PFSK-1 (cell line): ENCODE results near the gene PTGIS.

Experiments used
- FOXP2 ChIP-seq: optimal IDR thresholded peaks from 2 replicates; pipeline ENCODE3; 2011; ENCODE audit warnings: borderline replicate concordance, control low read depth, inconsistent platforms; ENCODE audit not compliant: insufficient read depth; ENCODE audit errors: extremely low read length, extremely low read depth
- POLR2AphosphoS5 ChIP-seq: IDR thresholded peaks from 2 replicates; pipeline ENCODE4 v1.6.1; 2012; ENCODE audit warnings: low read depth, mild to moderate bottlenecking, control low read depth, low read length, moderate library complexity
- SIN3A ChIP-seq: IDR thresholded peaks from 2 replicates; pipeline ENCODE4 v1.6.1; 2012; ENCODE audit warnings: mild to moderate bottlenecking, low read length, moderate library complexity, borderline replicate concordance; ENCODE audit not compliant: insufficient read depth
- TAF1 ChIP-seq: IDR thresholded peaks from 2 replicates; pipeline ENCODE4 v1.6.1; 2012; ENCODE audit warnings: low read length, control low read depth, borderline replicate concordance; ENCODE audit not compliant: insufficient read depth
- TF ChIP-seq, protein P1 (sequence below), 2 experiments: IDR thresholded peaks; 2 replicates each; pipeline versions ENCODE4 v1.6.1 to v1.8.0; 2011 to 2012; ENCODE audit warnings: low read depth in 2 of 2, low read length in 2 of 2, control low read depth in 1 of 2, inconsistent platforms in 1 of 2, mild to moderate bottlenecking in 1 of 2, moderate library complexity in 1 of 2; ENCODE audit not compliant: insufficient read depth in 1 of 2

The PTGIS gene

DNA sequence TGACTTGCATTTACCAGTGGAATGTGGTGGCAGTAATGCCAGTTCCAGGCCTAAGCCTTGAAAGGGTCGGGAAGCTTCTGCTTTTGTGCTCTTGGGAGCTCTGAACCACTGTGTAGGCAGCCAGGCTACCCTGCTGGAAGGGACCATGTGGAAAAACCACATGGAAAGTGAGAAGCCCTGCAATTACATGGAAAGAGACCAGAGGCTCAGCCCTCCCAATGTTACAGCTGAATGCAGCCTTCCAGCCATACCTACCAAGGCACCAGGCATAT lies 70.6 kb downstream of the PTGIS start:
- TF ChIP-seq FOXP2 (no peak), TAF1 (no peak), POLR2AphosphoS5 (no peak), SIN3A (no peak)
- TF ChIP-seq, protein P1, sequence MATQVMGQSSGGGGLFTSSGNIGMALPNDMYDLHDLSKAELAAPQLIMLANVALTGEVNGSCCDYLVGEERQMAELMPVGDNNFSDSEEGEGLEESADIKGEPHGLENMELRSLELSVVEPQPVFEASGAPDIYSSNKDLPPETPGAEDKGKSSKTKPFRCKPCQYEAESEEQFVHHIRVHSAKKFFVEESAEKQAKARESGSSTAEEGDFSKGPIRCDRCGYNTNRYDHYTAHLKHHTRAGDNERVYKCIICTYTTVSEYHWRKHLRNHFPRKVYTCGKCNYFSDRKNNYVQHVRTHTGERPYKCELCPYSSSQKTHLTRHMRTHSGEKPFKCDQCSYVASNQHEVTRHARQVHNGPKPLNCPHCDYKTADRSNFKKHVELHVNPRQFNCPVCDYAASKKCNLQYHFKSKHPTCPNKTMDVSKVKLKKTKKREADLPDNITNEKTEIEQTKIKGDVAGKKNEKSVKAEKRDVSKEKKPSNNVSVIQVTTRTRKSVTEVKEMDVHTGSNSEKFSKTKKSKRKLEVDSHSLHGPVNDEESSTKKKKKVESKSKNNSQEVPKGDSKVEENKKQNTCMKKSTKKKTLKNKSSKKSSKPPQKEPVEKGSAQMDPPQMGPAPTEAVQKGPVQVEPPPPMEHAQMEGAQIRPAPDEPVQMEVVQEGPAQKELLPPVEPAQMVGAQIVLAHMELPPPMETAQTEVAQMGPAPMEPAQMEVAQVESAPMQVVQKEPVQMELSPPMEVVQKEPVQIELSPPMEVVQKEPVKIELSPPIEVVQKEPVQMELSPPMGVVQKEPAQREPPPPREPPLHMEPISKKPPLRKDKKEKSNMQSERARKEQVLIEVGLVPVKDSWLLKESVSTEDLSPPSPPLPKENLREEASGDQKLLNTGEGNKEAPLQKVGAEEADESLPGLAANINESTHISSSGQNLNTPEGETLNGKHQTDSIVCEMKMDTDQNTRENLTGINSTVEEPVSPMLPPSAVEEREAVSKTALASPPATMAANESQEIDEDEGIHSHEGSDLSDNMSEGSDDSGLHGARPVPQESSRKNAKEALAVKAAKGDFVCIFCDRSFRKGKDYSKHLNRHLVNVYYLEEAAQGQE (IDR thresholded peaks at IDR 0.05; ENCODE audit: insufficient read depth in 1 of 2, low read depth in 2 of 2, low read length in 2 of 2), result no peak

DNA sequence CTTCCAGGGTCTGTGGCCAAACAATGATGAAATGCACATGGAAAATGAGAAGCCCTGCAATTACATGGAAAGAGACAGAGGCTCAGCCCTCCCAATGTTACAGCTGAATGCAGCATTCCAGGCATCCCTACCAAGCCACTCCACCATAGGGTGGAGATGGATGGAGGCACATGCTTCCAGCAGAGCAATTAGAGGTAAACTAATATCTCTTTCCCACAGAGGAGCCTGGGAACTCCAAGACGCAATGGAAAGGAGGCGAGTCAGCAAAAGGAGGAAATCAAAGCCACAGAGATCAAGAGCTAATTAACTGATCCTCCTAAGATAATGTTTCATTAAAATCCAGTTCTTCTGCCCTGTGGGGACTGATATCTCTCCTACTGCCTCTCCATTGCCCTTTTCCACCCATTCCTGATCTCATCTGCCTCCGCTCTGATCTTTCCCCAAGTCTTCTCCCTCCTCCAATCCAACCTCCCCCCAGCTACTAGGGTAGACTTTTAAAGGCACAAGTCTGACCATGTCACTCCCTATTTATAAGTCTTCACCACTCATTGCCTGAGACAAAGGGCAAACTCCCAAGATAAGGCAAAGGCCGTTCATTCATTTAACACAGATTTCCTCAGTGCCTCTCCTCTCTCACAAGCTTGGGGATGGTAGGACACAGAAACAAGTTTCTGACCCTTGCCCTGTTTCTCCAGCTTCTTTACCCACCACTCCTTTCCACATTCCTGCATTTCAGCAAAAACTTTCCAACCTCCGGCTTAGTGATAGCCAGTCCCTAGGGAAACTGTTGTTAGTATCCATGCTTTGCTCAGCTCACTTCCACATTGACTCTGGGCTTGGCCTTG lies 71.2 kb downstream of the PTGIS start:
- TF ChIP-seq TAF1 (no peak), POLR2AphosphoS5 (no peak), SIN3A (no peak), FOXP2 (no peak)
- TF ChIP-seq, protein P1 (IDR thresholded peaks at IDR 0.05; ENCODE audit: insufficient read depth in 1 of 2, low read depth in 2 of 2, low read length in 2 of 2), result no peak

DNA sequence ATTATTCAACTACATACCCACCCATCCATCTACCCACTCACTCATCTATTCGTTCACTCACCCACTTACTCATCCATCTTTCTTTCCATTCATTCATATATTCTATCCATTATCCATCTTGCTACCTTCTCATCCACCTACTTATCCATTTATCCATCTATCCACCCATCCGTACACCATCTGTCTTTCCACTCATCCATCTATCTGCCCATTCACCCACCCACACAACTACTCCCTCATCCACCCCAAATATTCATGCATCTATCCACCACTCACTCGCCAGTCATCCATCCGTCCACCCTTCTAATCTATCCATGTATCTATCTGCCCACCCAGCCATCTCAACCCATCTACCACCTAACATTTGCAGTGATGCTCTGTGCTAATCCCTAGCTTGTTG lies 71.9 kb downstream of the PTGIS start:
- no peak for TF ChIP-seq POLR2AphosphoS5
- TF ChIP-seq TAF1, result no peak
- TF ChIP-seq, protein P1 (IDR thresholded peaks at IDR 0.05; ENCODE audit: insufficient read depth in 1 of 2, low read depth in 2 of 2, low read length in 2 of 2), result no peak
- no peak for TF ChIP-seq FOXP2
- TF ChIP-seq SIN3A, result no peak

DNA sequence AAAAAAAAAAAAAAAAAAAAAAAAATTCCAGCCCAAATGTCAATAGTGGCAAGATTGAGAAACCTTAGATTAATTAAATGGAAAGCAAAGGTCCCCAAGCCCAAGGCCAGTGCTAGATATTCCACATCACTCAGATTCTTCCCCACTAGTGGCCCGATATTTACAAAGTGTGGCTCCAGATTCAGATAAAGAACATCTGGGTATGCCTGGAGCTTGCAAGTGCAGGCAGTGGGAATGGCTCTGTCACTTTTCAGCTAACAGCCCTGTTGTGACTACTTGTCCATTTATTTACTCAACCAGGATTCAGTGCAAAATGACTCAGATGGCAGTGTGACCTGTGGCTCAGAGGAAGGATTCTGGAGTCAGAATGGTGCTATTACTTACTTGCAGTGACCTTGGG lies 77.2 kb downstream of the PTGIS start:
- TF ChIP-seq TAF1 (no peak), POLR2AphosphoS5 (no peak), SIN3A (no peak), FOXP2 (no peak)
- TF ChIP-seq, protein P1 (IDR thresholded peaks at IDR 0.05; ENCODE audit: insufficient read depth in 1 of 2, low read depth in 2 of 2, low read length in 2 of 2), result no peak

DNA sequence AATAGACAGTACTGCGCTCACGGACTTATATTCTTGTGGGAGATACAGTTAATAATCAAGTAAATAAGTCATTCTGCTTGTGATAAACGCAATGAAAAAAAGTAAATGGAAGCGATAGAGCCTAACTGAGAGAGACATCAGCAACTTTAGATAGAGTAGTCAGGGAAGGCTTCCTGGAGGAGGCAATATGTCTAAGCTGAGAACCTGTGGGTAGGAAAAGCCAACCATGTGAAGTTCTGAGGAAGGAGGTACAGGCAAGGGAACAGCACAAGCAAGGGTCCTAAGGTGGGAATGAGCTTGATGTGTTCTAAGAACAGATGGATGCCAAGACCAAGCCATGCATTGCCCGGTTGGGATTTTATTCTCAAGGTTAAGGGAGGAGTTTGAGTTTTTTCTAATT lies 78.2 kb downstream of the PTGIS start:
- no peak for TF ChIP-seq FOXP2
- TF ChIP-seq, protein P1 (IDR thresholded peaks at IDR 0.05; ENCODE audit: insufficient read depth in 1 of 2, low read depth in 2 of 2, low read length in 2 of 2), result no peak
- no peak for TF ChIP-seq POLR2AphosphoS5
- TF ChIP-seq TAF1, result no peak
- no peak for TF ChIP-seq SIN3A
